Esophagus (tissue), 2 donors: ENCODE results near the gene UXS1. TPM values are rescaled to one million over a fixed set of nuclear protein-coding genes. Genes with fewer than 3 reads are reported as not detected.

Source experiments
- H3K27ac ChIP-seq, 2 donors: one replicate each; pipeline ENCODE4 v1.5.1; 2013; ENCODE audit warnings: low read depth in 2 of 2, mild to moderate bottlenecking in 2 of 2, inconsistent platforms in 1 of 2, low read length in 1 of 2, moderate library complexity in 1 of 2
- H3K27me3 ChIP-seq, 2 donors: one replicate each; pipeline ENCODE4 v1.6.1; 2013; ENCODE audit warnings: low read length in 2 of 2, control low read depth in 1 of 2, mild to moderate bottlenecking in 1 of 2; ENCODE audit not compliant: insufficient read depth in 2 of 2, control insufficient read depth in 1 of 2
- H3K36me3 ChIP-seq, 2 donors: one replicate each; pipeline ENCODE4 v1.6.1; 2013; ENCODE audit warnings: low read length in 1 of 2; ENCODE audit not compliant: control insufficient read depth in 2 of 2, insufficient read depth in 2 of 2
- H3K4me1 ChIP-seq, 2 donors: one replicate each; pipeline ENCODE4 v1.6.1; 2013; ENCODE audit warnings: low read length in 1 of 2; ENCODE audit not compliant: control insufficient read depth in 2 of 2, insufficient read depth in 2 of 2
- H3K4me3 ChIP-seq, 2 donors: one replicate each; pipeline ENCODE4 v1.5.1; 2013; ENCODE audit warnings: low read length in 2 of 2, mild to moderate bottlenecking in 2 of 2, low read depth in 1 of 2, moderate library complexity in 1 of 2
- H3K9me3 ChIP-seq, 2 donors: one replicate each; pipeline ENCODE4 v1.6.1; 2013; ENCODE audit warnings: mild to moderate bottlenecking in 2 of 2, low read depth in 1 of 2, low read length in 1 of 2, moderate library complexity in 1 of 2; ENCODE audit not compliant: control insufficient read depth in 2 of 2, insufficient read depth in 1 of 2
- WGBS, 2 donors: extraction: QIAGEN DNeasy Blood & Tissue Kit; methylation state at CpG; one replicate each; pipeline ENCODE4 v1.1.7; 2013; 5-methylcytosine and 5-hydroxymethylcytosine counted together
- polyA plus RNA-seq, 2 donors: library from polyadenylated mRNA; stranded (reverse); fragments of 200-250 nt; gene quantifications; one replicate each; pipeline ENCODE4 v1.2.3, GENCODE V29; 2013
- donor health status: healthy with polysubstance abuse.
- donor health status: Bipolar disorder and iron deficiency.

UXS1 gene
- polyA plus RNA-seq, 2 donors, result 12.0 to 16.5 TPM

DNA sequence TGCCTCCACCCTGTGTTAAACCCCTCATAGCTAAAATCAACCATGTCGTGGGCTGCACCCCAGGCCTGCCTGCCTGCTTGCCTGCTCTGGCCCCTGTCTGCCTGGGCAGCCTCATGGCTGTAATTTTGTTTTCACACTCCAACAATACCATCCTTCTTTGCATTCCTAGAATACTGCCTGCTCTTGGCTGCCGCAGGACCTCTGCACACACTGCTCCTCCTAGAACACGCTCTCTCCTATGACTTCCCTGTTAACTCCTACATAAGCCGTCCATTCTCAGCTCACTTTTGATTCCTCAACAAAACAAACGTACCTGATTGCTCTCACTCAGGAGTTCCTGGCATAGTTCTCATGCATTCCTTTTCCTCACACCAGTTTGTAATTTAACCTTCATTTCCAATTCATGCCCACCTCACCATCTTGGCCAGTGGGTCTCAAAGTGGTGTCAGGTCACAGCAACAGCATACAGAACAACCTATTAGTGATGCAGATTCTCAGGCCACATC lies 2.5 kb downstream of the UXS1 start:
- Histone ChIP-seq H3K27ac (no peak overlapping the region), H3K4me1 (peaks cover 0 to 7% of the 10 kb centered on the region in 2 donors), H3K27me3 (no peaks in the 10 kb centered on the region), H3K36me3 (peaks cover 0 to 3% of the 10 kb centered on the region in 2 donors), H3K4me3 (no peak overlapping the region), H3K9me3 (no peaks in the 10 kb centered on the region)
- WGBS, 2 donors, result 77 to 79% methylated on average over 5 of the region's 5 CpGs

DNA sequence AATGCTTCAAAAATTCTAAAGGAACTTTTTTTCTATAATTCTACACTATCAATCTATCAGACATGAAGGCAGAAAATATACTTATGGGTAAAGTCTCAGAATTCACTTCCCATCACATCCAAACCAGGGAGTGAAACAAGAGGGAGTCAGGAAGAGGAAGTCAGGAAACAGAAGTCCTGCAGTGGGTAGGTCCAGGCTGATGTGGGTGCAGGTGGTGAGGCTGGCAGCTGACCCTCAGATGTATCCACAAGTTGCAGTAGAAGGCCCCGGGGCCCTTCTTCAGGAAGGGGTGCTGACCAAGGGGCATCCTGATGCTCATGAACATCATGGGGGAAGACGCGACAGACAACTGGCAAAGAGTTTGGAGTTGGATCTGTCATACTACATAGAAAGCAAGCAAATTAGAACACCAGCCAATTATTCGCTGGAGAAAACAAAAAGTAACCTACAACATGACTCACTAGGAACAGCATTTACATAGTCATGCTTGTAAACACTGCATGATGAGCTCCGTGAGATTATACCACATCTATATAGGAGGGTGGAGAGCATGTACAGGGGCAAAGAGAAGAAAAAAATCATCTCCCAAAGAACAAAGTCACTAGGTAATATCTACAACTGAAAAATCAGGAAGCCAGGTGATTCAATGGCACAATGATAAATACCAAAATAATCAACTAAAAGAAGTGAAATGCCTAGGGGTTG lies 4.2 kb downstream of the UXS1 start:
- Histone ChIP-seq H3K9me3 (no peaks in the 10 kb centered on the region), H3K27me3 (no peaks in the 10 kb centered on the region), H3K4me1 (peaks cover 0 to 7% of the 10 kb centered on the region in 2 donors), H3K27ac (peak overlapping the region; percentile 31 to 41), H3K36me3 (peaks cover 0 to 3% of the 10 kb centered on the region in 2 donors), H3K4me3 (no peak overlapping the region)
- WGBS, 2 donors, result 60 to 71% methylated on average over 5 of the region's 5 CpGs

DNA sequence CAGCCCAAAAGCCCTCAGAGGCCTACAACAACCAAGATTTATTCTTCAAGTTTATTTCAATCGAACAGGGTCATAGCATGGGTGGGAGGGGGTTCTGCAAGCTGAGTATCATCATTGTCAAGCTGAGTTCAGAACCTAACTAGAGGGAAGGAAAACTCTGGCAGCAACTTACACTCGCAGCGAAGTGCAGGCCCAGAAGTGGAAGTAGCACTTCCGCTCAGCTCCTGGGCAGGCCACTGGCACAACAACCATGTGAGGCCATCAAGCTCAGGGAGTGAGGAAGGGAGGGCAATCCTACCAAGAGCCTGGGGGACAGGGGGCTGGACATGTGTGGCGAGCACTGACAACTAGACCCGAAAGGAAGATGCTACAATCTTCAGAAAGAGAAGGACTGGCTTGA lies 4.8 kb downstream of the UXS1 start:
- no peaks in the 10 kb centered on the region for H3K27me3 ChIP-seq
- H3K36me3 ChIP-seq, result peaks cover 0 to 3% of the 10 kb centered on the region in 2 donors
- 77 to 82% methylated on average over 6 of the region's 6 CpGs for WGBS, 2 donors
- peak overlapping the region in 1 of 2 donors; percentile 5 for H3K27ac ChIP-seq
- no peak overlapping the region for H3K4me3 ChIP-seq
- no peaks in the 10 kb centered on the region for H3K9me3 ChIP-seq
- H3K4me1 ChIP-seq, result peaks cover 0 to 7% of the 10 kb centered on the region in 2 donors

GRCh38 chr2:106187273-106187891 lies 6.7 kb downstream of the UXS1 start:
- Histone ChIP-seq H3K36me3 (peaks cover 0 to 3% of the 10 kb centered on the region in 2 donors), H3K27ac (no peak overlapping the region), H3K27me3 (no peaks in the 10 kb centered on the region), H3K9me3 (no peaks in the 10 kb centered on the region), H3K4me3 (no peak overlapping the region), H3K4me1 (peaks cover 2 to 8% of the 10 kb centered on the region in 2 donors)
- WGBS, 2 donors, result 91 to 95% methylated on average over 14 of the region's 14 CpGs

- H3K36me3 ChIP-seq, result peaks cover 0 to 3% of the 10 kb centered on the region in 2 donors
- H3K27ac ChIP-seq, result no peak overlapping the region
- 81 to 85% methylated on average over 8 of the region's 8 CpGs for WGBS, 2 donors
- no peaks in the 10 kb centered on the region for H3K9me3 ChIP-seq
- H3K4me3 ChIP-seq, result no peak overlapping the region
- H3K27me3 ChIP-seq, result no peaks in the 10 kb centered on the region
- peaks cover 2 to 5% of the 10 kb centered on the region in 2 donors for H3K4me1 ChIP-seq
Observed at GRCh38 chr2:106185475-106186184, 8.5 kb downstream of the UXS1 start.

DNA sequence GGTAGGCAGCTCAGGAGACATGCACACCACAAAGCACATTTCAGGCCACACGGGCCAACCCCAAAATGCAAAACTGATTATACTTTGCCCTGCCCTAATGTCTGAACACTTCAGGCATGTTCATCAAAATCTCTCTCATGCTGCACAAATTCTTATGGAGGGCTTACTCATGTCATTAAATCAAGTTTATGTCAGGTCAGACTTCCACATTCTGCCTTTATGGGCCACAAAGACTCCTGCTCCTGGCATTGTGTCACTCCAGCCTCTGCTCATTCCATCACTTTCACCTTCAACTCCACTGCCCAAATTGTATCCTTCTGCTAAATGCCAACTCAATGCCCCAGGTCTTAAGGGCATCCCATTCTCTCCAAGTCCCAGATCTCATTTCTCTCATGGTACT lies 9.2 kb downstream of the UXS1 start:
- Histone ChIP-seq H3K4me3 (no peak overlapping the region), H3K36me3 (peaks cover 0 to 3% of the 10 kb centered on the region in 2 donors), H3K27ac (no peak overlapping the region), H3K4me1 (peaks cover 2 to 4% of the 10 kb centered on the region in 2 donors), H3K9me3 (no peaks in the 10 kb centered on the region), H3K27me3 (no peaks in the 10 kb centered on the region)
- 83 to 94% methylated on average over 1 of the region's 1 CpG for WGBS, 2 donors

DNA sequence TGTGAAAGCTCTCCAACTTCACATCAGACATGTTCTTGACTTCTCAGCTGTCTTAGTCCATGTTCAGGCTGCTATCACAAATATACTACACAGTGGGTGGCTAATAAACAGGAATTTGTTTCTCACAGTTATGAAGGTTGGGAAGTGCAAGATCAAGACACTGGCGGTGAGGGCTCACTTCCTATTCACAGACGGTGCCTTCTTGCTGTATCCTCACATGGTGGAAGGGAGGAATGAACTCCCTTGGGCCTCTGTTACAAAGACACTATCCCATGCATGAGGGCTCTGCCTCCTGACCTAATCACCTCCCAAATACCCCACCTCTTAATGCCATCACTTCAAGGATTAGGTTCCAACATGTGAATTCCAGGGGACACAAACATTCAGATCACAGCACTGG lies 9.7 kb downstream of the UXS1 start:
- no peak overlapping the region for H3K27ac ChIP-seq
- no peaks in the 10 kb centered on the region for H3K27me3 ChIP-seq
- WGBS, 2 donors, result 64 to 74% methylated on average over 2 of the region's 2 CpGs
- H3K4me3 ChIP-seq, result no peak overlapping the region
- H3K9me3 ChIP-seq, result no peaks in the 10 kb centered on the region
- peaks cover 0 to 3% of the 10 kb centered on the region in 2 donors for H3K36me3 ChIP-seq
- H3K4me1 ChIP-seq, result peaks cover 2% of the 10 kb centered on the region in 2 donors

- 26 to 44% methylated on average over 3 of the region's 3 CpGs for WGBS, 2 donors
- H3K4me3 ChIP-seq, result no peak overlapping the region
Observed at GRCh38 chr2:106183101-106183696, 10.9 kb downstream of the UXS1 start.

DNA sequence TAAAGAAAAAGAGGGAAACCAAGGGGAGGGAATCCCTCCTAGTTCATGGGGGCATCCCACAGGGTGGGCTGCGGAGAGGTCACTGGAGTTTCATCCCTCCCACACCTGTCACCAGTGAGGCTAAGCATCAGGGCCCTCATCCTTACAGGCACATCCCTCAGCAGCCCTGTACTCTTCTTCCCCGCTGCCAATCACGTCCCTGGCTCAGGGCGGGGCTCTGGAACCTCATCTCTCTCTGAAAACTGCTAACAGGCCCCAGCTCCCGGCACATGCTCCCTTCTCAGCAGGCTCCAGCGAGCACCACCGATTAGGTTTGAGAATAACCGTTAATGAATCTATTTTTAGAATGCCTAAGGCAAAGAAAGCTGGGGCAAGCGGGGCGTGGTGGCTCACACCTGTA lies 13.0 kb downstream of the UXS1 start:
- Histone ChIP-seq H3K27ac (no peak overlapping the region), H3K27me3 (no peaks in the 10 kb centered on the region), H3K4me3 (no peak overlapping the region), H3K4me1 (peaks cover 4 to 6% of the 10 kb centered on the region in 2 donors), H3K36me3 (no peaks in the 10 kb centered on the region), H3K9me3 (no peaks in the 10 kb centered on the region)
- 85% methylated on average over 10 of the region's 10 CpGs for WGBS, 2 donors

More at GRCh38 chr2:106183101-106183696, 10.9 kb downstream of the UXS1 start:
- no peaks in the 10 kb centered on the region for H3K9me3 ChIP-seq
- no peaks in the 10 kb centered on the region for H3K36me3 ChIP-seq
- no peak overlapping the region for H3K27ac ChIP-seq
- H3K27me3 ChIP-seq, result no peaks in the 10 kb centered on the region
- H3K4me1 ChIP-seq, result peaks cover 2 to 6% of the 10 kb centered on the region in 2 donors
